ENCODE results near the gene TRAIP.

DNA sequence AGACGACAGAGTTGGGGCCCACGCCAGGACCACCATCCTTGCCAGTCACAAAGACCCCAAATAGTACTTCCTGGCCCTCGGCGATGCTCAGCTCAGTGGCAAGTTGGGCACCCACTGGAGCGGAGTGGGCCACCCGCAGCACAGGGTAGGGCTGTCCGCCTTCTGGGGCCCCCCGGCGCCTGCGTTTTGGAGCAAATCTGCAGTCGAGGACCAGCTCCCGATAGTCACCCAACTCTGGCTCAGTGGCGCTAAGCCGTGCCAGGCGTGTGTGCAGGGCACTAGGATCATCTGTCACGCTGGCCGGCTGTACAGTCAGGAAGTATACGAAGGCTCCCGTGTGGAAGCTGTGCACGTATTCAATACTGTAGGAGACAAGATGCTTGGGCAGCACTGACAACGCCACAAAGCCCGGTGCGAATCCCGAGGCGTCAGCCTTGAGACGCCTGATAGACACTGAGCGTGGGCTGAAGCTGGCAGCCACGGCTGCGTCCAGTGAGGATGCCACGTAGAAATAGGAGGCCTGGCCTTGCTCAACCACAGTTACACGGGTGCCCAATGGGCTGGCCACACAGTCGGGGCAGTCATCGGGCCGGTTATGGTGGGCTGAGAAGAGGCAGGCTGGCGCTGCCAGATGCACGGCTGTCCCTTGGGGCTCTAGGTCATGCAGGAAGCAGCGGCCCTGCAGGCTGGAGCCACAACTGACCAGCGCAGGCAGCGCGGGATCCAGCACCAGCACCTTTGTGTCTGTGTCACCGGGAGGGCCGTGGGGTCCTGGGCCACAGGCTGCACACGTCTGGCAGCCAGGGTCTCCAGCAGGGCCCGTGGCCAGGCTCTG is 46.4 kb upstream of the TRAIP start:
- TF ChIP-seq, protein P1, sequence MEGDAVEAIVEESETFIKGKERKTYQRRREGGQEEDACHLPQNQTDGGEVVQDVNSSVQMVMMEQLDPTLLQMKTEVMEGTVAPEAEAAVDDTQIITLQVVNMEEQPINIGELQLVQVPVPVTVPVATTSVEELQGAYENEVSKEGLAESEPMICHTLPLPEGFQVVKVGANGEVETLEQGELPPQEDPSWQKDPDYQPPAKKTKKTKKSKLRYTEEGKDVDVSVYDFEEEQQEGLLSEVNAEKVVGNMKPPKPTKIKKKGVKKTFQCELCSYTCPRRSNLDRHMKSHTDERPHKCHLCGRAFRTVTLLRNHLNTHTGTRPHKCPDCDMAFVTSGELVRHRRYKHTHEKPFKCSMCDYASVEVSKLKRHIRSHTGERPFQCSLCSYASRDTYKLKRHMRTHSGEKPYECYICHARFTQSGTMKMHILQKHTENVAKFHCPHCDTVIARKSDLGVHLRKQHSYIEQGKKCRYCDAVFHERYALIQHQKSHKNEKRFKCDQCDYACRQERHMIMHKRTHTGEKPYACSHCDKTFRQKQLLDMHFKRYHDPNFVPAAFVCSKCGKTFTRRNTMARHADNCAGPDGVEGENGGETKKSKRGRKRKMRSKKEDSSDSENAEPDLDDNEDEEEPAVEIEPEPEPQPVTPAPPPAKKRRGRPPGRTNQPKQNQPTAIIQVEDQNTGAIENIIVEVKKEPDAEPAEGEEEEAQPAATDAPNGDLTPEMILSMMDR (IDR thresholded peaks at IDR 0.05) = no peak
- no peak for TF ChIP-seq POLR2A (IDR thresholded peaks at IDR 0.05)
